Osteoblast (primary cell): Measurements from ENCODE around the gene ZNF541. TPM values are rescaled to one million over a fixed set of nuclear protein-coding genes. Genes with fewer than 3 reads are reported as not detected.
"Not testable (repeated sequence)": the region's sequence is repeated elsewhere in the genome, so short reads cannot be mapped to it uniquely, and the experiment has no call there.

Experiments
- DNase-seq: peaks from one replicate; pipeline ENCODE4 v3.0.0; 2011; ENCODE audit warnings: low spot score, mixed read lengths; ENCODE audit not compliant: insufficient read length; ENCODE audit errors: missing footprints
- H2AFZ ChIP-seq: 2 replicates; pipeline ENCODE4 v1.6.0; 2011; ENCODE audit warnings: mild to moderate bottlenecking, low read length
- H3K27ac ChIP-seq: 2 replicates; pipeline ENCODE4 v1.5.1; 2011; ENCODE audit warnings: mild to moderate bottlenecking, low read depth, low read length, moderate library complexity
- H3K27me3 ChIP-seq: 2 replicates; pipeline ENCODE4 v1.6.0; 2012; ENCODE audit warnings: mild to moderate bottlenecking, control low read depth, inconsistent platforms, low read length, moderate library complexity; ENCODE audit not compliant: insufficient read depth
- H3K36me3 ChIP-seq: 2 replicates; pipeline ENCODE4 v1.5.1; 2011; ENCODE audit warnings: mild to moderate bottlenecking, low read length, control low read depth, moderate library complexity; ENCODE audit not compliant: insufficient read depth
- H3K4me1 ChIP-seq: 2 replicates; pipeline ENCODE4 v1.5.1; 2011; ENCODE audit warnings: mild to moderate bottlenecking, low read length, control low read depth, moderate library complexity; ENCODE audit not compliant: insufficient read depth
- H3K4me2 ChIP-seq: 2 replicates; pipeline ENCODE4 v1.6.0; 2011; ENCODE audit warnings: mild to moderate bottlenecking, low read length; ENCODE audit not compliant: insufficient read depth
- H3K4me3 ChIP-seq: fragments of 200-600 bp; sonication (generic); 3 replicates; pipeline ENCODE4 v1.5.1; 2012; ENCODE audit warnings: mild to moderate bottlenecking, low read length, inconsistent platforms; ENCODE audit not compliant: insufficient read depth
- H3K79me2 ChIP-seq: 2 replicates; pipeline ENCODE4 v1.6.0; 2012; ENCODE audit warnings: mild to moderate bottlenecking, low read length, control low read depth, inconsistent platforms; ENCODE audit not compliant: insufficient read depth
- H3K9me3 ChIP-seq: 2 replicates; pipeline ENCODE4 v1.5.1; 2011; ENCODE audit warnings: low read depth, low read length, control low read depth
- H4K20me1 ChIP-seq: 2 replicates; pipeline ENCODE4 v1.6.0; 2012; ENCODE audit warnings: mild to moderate bottlenecking, low read length, control low read depth; ENCODE audit not compliant: insufficient read depth
- CTCF ChIP-seq: IDR thresholded peaks from 2 replicates; pipeline ENCODE4 v1.5.1; 2011; ENCODE audit warnings: mild to moderate bottlenecking, low read depth, low read length, moderate library complexity; ENCODE audit errors: extremely low read depth
- total RNA-seq: library from RNA; depleted of rRNA; stranded (reverse); fragments of >200 nt; gene quantifications from 2 replicates; pipeline ENCODE4 v1.2.3, GENCODE V29; 2012

ZNF541 gene
- total RNA-seq, 1 donor, result under 0.01 TPM

GRCh38 chr19:47595944-47596343 is 23.0 kb upstream of the ZNF541 start:
- H3K9me3 ChIP-seq, result no peaks in the 10 kb centered on the region
- no peaks in the 10 kb centered on the region for H3K27me3 ChIP-seq
- H3K4me3 ChIP-seq, result no peak overlapping the region
- H3K79me2 ChIP-seq, result no peaks in the 10 kb centered on the region
- no peak overlapping the region for H3K4me2 ChIP-seq
- H3K36me3 ChIP-seq, result no peaks in the 10 kb centered on the region
- H3K4me1 ChIP-seq, result peaks cover 14% of the 10 kb centered on the region
- no peaks in the 10 kb centered on the region for H4K20me1 ChIP-seq
- no peak for TF ChIP-seq CTCF
- no peak overlapping the region for H3K27ac ChIP-seq
- H2AFZ ChIP-seq, result no peak overlapping the region
- DNase-seq, result no peak

GRCh38 chr19:47593860-47594259 is 20.9 kb upstream of the ZNF541 start:
- no peak overlapping the region for H2AFZ ChIP-seq
- H3K4me2 ChIP-seq, result no peak overlapping the region
- no peaks in the 10 kb centered on the region for H3K79me2 ChIP-seq
- no peaks in the 10 kb centered on the region for H3K36me3 ChIP-seq
- DNase-seq, result no peak
- no peaks in the 10 kb centered on the region for H4K20me1 ChIP-seq
- TF ChIP-seq CTCF, result no peak
- H3K4me3 ChIP-seq, result no peak overlapping the region
- no peaks in the 10 kb centered on the region for H3K9me3 ChIP-seq
- peaks cover 8% of the 10 kb centered on the region for H3K4me1 ChIP-seq
- H3K27ac ChIP-seq, result no peak overlapping the region
- H3K27me3 ChIP-seq, result no peaks in the 10 kb centered on the region

DNA sequence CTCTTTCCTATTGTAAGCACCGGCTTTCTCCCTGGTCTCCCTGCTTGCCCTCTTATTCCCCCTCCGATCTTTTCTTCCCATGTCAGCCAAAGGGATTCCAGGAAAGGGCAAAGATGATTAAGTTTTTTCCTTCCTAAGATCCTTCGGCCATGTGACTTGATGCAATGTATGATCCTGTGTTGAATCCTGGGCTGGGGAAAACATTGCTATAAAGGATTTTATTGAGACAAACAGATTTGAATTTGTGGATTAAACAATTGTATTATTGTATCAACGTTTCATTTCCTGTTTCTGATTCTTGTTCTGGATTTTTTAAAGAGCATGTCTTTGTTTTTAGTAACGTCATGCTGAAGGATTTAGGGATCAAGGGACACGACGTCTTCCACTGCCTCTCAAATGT is 16.9 kb upstream of the ZNF541 start:
- H3K36me3 ChIP-seq, result no peaks in the 10 kb centered on the region
- no peak overlapping the region for H3K27ac ChIP-seq
- peak overlapping the region; percentile 12 for H2AFZ ChIP-seq
- H4K20me1 ChIP-seq, result no peaks in the 10 kb centered on the region
- no peaks in the 10 kb centered on the region for H3K4me1 ChIP-seq
- H3K79me2 ChIP-seq, result no peaks in the 10 kb centered on the region
- H3K4me3 ChIP-seq, result no peak overlapping the region
- H3K27me3 ChIP-seq, result no peaks in the 10 kb centered on the region
- no peak for TF ChIP-seq CTCF
- H3K4me2 ChIP-seq, result no peak overlapping the region
- H3K9me3 ChIP-seq, result peaks cover 4% of the 10 kb centered on the region
- DNase-seq, result no peak

- no peaks in the 10 kb centered on the region for H3K36me3 ChIP-seq
These were observed 14.3 kb upstream of the ZNF541 start for GRCh38 chr19:47587295-47587694.

DNA sequence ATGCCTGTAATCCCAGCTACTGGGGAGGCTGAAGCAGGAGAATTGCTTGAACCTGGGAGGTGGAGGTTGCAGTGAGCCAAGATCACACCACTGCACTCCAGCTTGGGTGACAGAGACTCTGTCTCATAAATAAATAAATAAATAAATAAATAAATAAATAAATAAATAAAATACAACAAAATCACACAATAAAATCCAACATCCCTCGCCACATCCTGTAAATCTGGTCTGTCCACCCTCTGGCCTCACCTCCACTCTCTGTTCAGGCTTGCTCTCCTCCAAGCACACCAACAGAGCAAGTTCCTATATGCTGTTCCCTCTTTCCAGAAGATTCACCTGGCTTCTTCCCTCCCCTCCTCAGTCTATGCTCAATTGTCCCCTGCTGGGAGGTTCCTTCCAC is 10.2 kb upstream of the ZNF541 start:
- peak overlapping the region; percentile 70 for H3K4me2 ChIP-seq
- H2AFZ ChIP-seq, H3K36me3 ChIP-seq, H3K79me2 ChIP-seq, DNase-seq, H3K27me3 ChIP-seq, H4K20me1 ChIP-seq, H3K9me3 ChIP-seq, H3K4me3 ChIP-seq: not testable (repeated sequence)
- H3K27ac ChIP-seq, result peak overlapping the region; percentile 28
- H3K4me1 ChIP-seq, result peaks cover 14% of the 10 kb centered on the region

More at GRCh38 chr19:47587295-47587694, 14.3 kb upstream of the ZNF541 start:
- Histone ChIP-seq H3K79me2 (no peaks in the 10 kb centered on the region), H4K20me1 (no peaks in the 10 kb centered on the region), H3K9me3 (peaks cover 4% of the 10 kb centered on the region), H3K4me1 (peaks cover 8% of the 10 kb centered on the region), H3K27ac (no peak overlapping the region), H2AFZ (no peak overlapping the region), H3K4me3 (no peak overlapping the region), H3K27me3 (no peaks in the 10 kb centered on the region), H3K4me2 (no peak overlapping the region)
- no peak for DNase-seq
- TF ChIP-seq CTCF, result no peak
